Upper lobe of right lung (tissue), 1 donor: Measurements from ENCODE around the gene PSMB9. TPM values are rescaled to one million over a fixed set of nuclear protein-coding genes. Genes with fewer than 3 reads are reported as not detected.
A peak's percentile ranks its signal among the peaks of the same experiment; 100 is the strongest.

ENCODE experiments used
- ATAC-seq: fragments of 200-7000 bp; cut with Tn5 transposase; one replicate; pipeline ENCODE4 v1.9.1; 2020; ENCODE audit warnings: mild to moderate bottlenecking, moderate library complexity
- DNase-seq: peaks from one replicate; pipeline ENCODE4 v3.0.0-alpha.2; 2020
- H3K27ac ChIP-seq: fragments of 200-600 bp; one replicate; pipeline ENCODE4 v1.8.0; 2022
- H3K27me3 ChIP-seq: fragments of 200-600 bp; one replicate; pipeline ENCODE4 v1.8.0; 2022; ENCODE audit warnings: mild to moderate bottlenecking
- H3K36me3 ChIP-seq: fragments of 200-600 bp; one replicate; pipeline ENCODE4 v1.8.0; 2022
- H3K4me1 ChIP-seq: fragments of 200-600 bp; one replicate; pipeline ENCODE4 v1.8.0; 2022
- H3K4me3 ChIP-seq: fragments of 200-600 bp; one replicate; pipeline ENCODE4 v1.8.0; 2022; ENCODE audit warnings: mild to moderate bottlenecking
- H3K9me3 ChIP-seq: fragments of 200-600 bp; one replicate; pipeline ENCODE4 v1.8.0; 2022
- CTCF ChIP-seq: fragments of 200-600 bp; IDR thresholded peaks from one replicate; pipeline ENCODE4 v1.8.0; 2022; ENCODE audit warnings: antibody characterized with exemption
- intact Hi-C: fragments of 100-400 bp; cut with DNase I; formaldehyde crosslinking; loops from one replicate; pipeline ENCODE4 v1.11.0; 2022
- total RNA-seq: library from RNA; stranded (reverse); fragmentation: NEBNext Ultra II Directional; extraction: Animal tissue kit (Norgen Biotek cat#: 25700); gene quantifications from one replicate; pipeline ENCODE4 v1.2.1, GENCODE V29; 2021
- donor health status: DM: no; HTN: yes; CAD: no; lungs with severe emphysema.

PSMB9 gene
- total RNA-seq, 1 donor from 2014 or later, result 47.2 TPM

DNA sequence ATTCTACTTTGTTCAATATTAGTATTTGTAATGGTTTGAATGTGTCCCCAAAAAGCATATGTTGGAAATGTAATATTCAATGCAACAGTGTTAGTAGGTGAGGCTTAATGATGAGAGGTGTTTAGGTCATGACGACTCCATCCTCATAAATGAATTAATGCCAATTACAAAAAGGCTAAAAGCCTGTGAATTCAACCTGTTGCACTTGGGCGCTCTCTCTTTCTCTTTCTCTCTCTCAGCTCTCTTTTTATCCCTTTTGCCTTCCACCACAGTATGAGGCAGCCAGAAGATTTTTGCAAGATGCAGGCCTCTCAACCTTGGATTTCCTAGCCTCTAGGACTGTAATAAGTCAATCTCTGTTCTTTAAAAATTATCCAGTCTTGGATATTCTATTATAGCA is 34.6 kb downstream of the PSMB9 start:
- Histone ChIP-seq H3K27ac (no peak overlapping the region), H3K36me3 (no peaks in the 10 kb centered on the region), H3K9me3 (no peaks in the 10 kb centered on the region), H3K27me3 (no peaks in the 10 kb centered on the region), H3K4me1 (peaks cover 6% of the 10 kb centered on the region), H3K4me3 (no peak overlapping the region)
- ATAC-seq (no peak), DNase-seq (no peak)
- intact Hi-C loops, result no loop called here
- TF ChIP-seq CTCF, result no peak

DNA sequence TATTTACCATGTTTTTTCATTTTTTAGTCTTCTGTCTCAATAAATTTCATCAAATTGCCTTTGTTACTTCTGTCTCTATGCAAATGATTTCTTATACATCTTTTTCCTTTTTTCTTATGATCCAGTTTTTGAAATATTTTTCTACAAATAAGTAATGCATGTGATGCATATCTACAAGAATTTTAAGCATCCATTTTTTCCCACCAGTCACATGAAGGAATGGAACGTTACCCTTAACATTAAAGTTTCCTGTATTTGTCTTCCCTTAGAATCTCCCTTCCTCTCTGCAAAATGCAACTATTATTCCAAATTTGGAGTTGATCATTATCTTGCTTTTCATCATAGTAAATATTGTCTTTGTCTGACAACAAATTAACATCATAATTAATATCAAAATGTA is 35.5 kb downstream of the PSMB9 start:
- no peaks in the 10 kb centered on the region for H3K9me3 ChIP-seq
- no peaks in the 10 kb centered on the region for H3K27me3 ChIP-seq
- no peaks in the 10 kb centered on the region for H3K36me3 ChIP-seq
- no peak for DNase-seq
- no peaks in the 10 kb centered on the region for H3K4me1 ChIP-seq
- no peak overlapping the region for H3K27ac ChIP-seq
- intact Hi-C loops, result no loop called here
- no peak overlapping the region for H3K4me3 ChIP-seq
- ATAC-seq, result no peak
- no peak for TF ChIP-seq CTCF

- Histone ChIP-seq H3K27me3 (no peaks in the 10 kb centered on the region), H3K36me3 (no peaks in the 10 kb centered on the region), H3K4me3 (no peak overlapping the region), H3K27ac (no peak overlapping the region), H3K9me3 (no peaks in the 10 kb centered on the region), H3K4me1 (peaks cover 6% of the 10 kb centered on the region)
- no peak for TF ChIP-seq CTCF
- DNase-seq, result no peak
- intact Hi-C loops, result no loop called here
- ATAC-seq, result no peak
These were observed 36.8 kb downstream of the PSMB9 start for GRCh38 chr6:32890831-32891230.

DNA sequence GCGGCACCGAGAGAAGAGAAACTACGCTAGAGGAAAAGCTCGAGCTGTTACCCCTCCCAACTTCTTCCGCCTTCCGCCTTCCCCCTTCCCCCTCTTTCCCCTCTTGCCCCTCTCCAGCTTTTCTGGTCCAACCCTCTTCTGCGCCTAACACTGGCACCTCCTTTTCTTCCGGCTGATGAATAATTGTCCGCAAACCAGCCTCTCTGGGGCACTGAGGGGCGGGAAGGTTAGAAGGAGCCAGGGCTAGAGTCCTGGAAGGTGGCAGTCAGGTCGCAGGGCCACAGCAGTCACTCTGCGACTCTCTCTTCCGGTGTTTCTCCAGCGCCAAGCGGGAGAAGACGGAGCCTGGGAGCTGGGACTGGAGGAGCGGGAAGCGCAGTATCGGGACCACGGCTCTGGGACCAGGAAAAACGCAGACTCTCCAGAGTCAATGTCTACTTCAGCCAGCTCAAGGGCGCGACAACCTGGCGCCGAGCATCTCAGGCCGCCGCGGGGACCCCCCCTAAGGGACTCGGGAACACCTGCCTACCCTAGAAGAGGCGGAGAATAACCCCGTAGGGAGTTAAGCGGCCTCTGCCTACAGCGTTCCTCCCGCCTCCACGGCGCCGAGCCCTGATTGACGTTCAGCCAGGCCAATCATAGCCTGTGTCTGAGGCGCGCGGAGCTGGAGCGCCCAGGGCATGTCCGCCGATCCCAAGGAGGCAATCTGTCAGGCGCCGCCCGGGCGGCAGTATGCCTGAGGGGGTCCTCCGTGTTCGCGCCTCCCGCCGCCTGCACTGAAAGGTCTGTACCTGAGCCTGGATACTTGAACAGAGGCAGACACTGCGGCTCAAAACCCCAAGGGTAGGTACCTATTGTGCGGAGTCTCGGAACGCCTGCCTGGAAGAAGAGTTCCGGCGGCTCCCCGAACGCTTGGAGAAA is 40.4 kb downstream of the PSMB9 start:
- Histone ChIP-seq H3K27me3 (no peaks in the 10 kb centered on the region), H3K4me1 (peaks cover 6% of the 10 kb centered on the region), H3K27ac (peak overlapping the region; percentile 81), H3K9me3 (no peaks in the 10 kb centered on the region), H3K36me3 (no peaks in the 10 kb centered on the region), H3K4me3 (peak overlapping the region; percentile 83)
- intact Hi-C loops, result no loop called here
- peak; percentile 96 for DNase-seq
- no peak for TF ChIP-seq CTCF
- ATAC-seq, result peak; percentile 99

DNA sequence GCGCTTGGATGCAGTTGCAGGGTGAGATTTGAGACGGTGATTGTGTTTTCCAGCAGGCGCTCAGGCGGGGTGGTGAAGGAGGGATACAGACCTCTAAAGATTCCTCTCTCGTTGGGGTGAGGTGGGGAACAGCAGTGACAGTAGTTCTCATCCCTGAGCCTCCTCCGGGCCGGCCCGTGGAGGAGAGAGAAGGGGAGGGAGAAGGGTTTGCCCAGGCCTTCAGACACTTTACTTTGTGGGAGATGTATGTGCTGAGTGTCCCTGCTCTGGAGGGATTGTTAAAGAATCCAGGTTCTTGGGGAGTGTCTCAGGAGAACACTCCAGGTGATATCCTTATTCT is 41.0 kb downstream of the PSMB9 start:
- no peaks in the 10 kb centered on the region for H3K36me3 ChIP-seq

More for the DNA sequence above, 41.0 kb downstream of the PSMB9 start:
- no peaks in the 10 kb centered on the region for H3K27me3 ChIP-seq
- peaks cover 6% of the 10 kb centered on the region for H3K4me1 ChIP-seq
- no peak for TF ChIP-seq CTCF
- DNase-seq (no peak), ATAC-seq (peak; percentile 5)
- intact Hi-C loops, result no loop called here
- H3K27ac ChIP-seq, result peak overlapping the region; percentile 81
- H3K4me3 ChIP-seq, result peak overlapping the region; percentile 83
- no peaks in the 10 kb centered on the region for H3K9me3 ChIP-seq
